MCF 10A (cell line): ENCODE results near the gene RAB19. TPM values are rescaled to one million over a fixed set of nuclear protein-coding genes. Genes with fewer than 3 reads are reported as not detected.

ENCODE experiments used
- BruUV-seq: library from RNA; stranded (reverse); fragments of 400-500 nt; replicated peaks from 2 replicates; lab custom pipeline; 2021; lab: Mats Ljungman, UMichigan
- CTCF ChIA-PET: fragments of 300-600 bp; sonication (Branson Sonifier 250); formaldehyde crosslinking; extraction: SDS; loops from one replicate; lab custom pipeline; 2021; ENCODE audit warnings: antibody characterized with exemption, inconsistent platforms; lab: Yijun Ruan, JAX
- POLR2A ChIA-PET: fragments of 300-600, 350-650 bp; sonication (Branson Sonifier 250); formaldehyde crosslinking; extraction: SDS; loops from one replicate; lab custom pipeline; 2020; ENCODE audit warnings: antibody characterized with exemption, inconsistent platforms; lab: Yijun Ruan, JAX
- DNase-seq: peaks from one replicate; pipeline ENCODE4 v3.0.0-alpha.2; 2018; ENCODE audit not compliant: unreplicated experiment
- H3K27ac Mint-ChIP-seq: one replicate; pipeline ENCODE4 v1.8.0; 2022; ENCODE audit warnings: mild to moderate bottlenecking, low read depth, mixed read lengths; ENCODE audit not compliant: unreplicated experiment
- H3K27me3 Mint-ChIP-seq: one replicate; pipeline ENCODE4 v1.8.0; 2022; ENCODE audit warnings: mixed read lengths; ENCODE audit not compliant: insufficient read depth, unreplicated experiment
- H3K36me3 Mint-ChIP-seq: one replicate; pipeline ENCODE4 v1.8.0; 2022; ENCODE audit warnings: mild to moderate bottlenecking, moderate library complexity, mixed read lengths; ENCODE audit not compliant: insufficient read depth, unreplicated experiment
- H3K4me1 Mint-ChIP-seq: one replicate; pipeline ENCODE4 v1.8.0; 2022; ENCODE audit warnings: mixed read lengths; ENCODE audit not compliant: insufficient read depth, unreplicated experiment
- H3K4me3 Mint-ChIP-seq: one replicate; pipeline ENCODE4 v1.8.0; 2022; ENCODE audit warnings: mild to moderate bottlenecking, moderate library complexity, mixed read lengths; ENCODE audit not compliant: unreplicated experiment
- H3K9me3 Mint-ChIP-seq: one replicate; pipeline ENCODE4 v1.8.0; 2022; ENCODE audit warnings: mixed read lengths; ENCODE audit not compliant: unreplicated experiment
- CTCF ChIP-seq: fragments of 200-600 bp; IDR thresholded peaks from one replicate; pipeline ENCODE4 v1.8.0; 2022; ENCODE audit warnings: antibody characterized with exemption, mild to moderate bottlenecking; ENCODE audit not compliant: unreplicated experiment
- intact Hi-C: fragments of 100-400 bp; cut with micrococcal nuclease; formaldehyde crosslinking; loops from 2 replicates; pipeline ENCODE4 v1.14.1; 2022
- total RNA-seq: library from RNA; stranded (reverse); gene quantifications from 2 replicates; pipeline ENCODE4 v1.2.3, GENCODE V29; 2022

Gene RAB19
- total RNA-seq, 1 experiment from 2014 or later: not detected

- POLR2A ChIA-PET: interaction anchor here (1.0 to 2.1 kb wide), 3 partner anchors 9 to 13 kb away, joined by 3 to 7 read pairs (median 7); partner anchors contain the start of gene SLC37A3
- no peaks in the 10 kb centered on the region for H3K9me3 Mint-ChIP-seq
- no peak overlapping the region for H3K4me3 Mint-ChIP-seq
- intact Hi-C loops: no loop called here
- DNase-seq: no peak
- no peak for TF ChIP-seq CTCF
- no peaks in the 10 kb centered on the region for H3K4me1 Mint-ChIP-seq
- CTCF ChIA-PET: interaction anchor here (0.7 to 1.2 kb wide), 3 partner anchors 12 to 108 kb away, joined by 3 to 6 read pairs (median 3); no protein-coding TSS in a partner anchor
- H3K27me3 Mint-ChIP-seq: no peaks in the 10 kb centered on the region
- H3K36me3 Mint-ChIP-seq: peaks cover 19% of the 10 kb centered on the region
- H3K27ac Mint-ChIP-seq: no peak overlapping the region
- BruUV-seq: no TSS peak
Observed at GRCh38 chr7:140384894-140385545, 18.8 kb upstream of the RAB19 start.

DNA sequence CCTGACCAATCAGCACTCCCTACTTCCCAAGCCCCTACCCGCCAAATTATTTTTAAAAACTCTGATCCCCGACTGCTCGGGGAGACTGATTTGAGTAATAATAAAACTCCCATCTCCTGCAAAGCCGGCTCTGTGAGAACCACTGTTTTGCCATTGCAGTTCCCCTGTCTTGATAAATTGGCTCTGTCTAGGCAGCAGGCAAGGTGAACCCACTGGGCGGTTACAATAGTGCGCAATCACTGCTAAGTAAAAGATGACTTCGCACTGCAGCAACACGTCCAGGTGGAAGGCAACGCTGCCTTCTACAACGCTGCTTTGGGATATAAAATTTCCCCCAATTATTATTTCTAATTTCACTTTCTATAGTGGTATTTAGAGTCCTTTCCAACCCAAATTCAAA, 14.4 kb upstream of the RAB19 start:
- Mint-ChIP-seq H3K36me3 (no peaks in the 10 kb centered on the region), H3K4me1 (no peaks in the 10 kb centered on the region), H3K4me3 (no peak overlapping the region), H3K9me3 (no peaks in the 10 kb centered on the region), H3K27me3 (no peaks in the 10 kb centered on the region), H3K27ac (no peak overlapping the region)
- BruUV-seq: no TSS peak
- POLR2A ChIA-PET: no interaction called here
- no peak for DNase-seq
- intact Hi-C loops: no loop called here
- no peak for TF ChIP-seq CTCF
- CTCF ChIA-PET: no interaction called here

GRCh38 chr7:140390034-140390433, 13.8 kb upstream of the RAB19 start:
- BruUV-seq: no TSS peak

More at GRCh38 chr7:140390034-140390433, 13.8 kb upstream of the RAB19 start:
- Mint-ChIP-seq H3K27ac (no peak overlapping the region), H3K27me3 (no peaks in the 10 kb centered on the region), H3K9me3 (no peaks in the 10 kb centered on the region), H3K36me3 (no peaks in the 10 kb centered on the region), H3K4me3 (no peak overlapping the region), H3K4me1 (no peaks in the 10 kb centered on the region)
- ChIA-PET CTCF (no interaction called here), POLR2A (no interaction called here)
- intact Hi-C loops: no loop called here
- TF ChIP-seq CTCF: no peak
- no peak for DNase-seq
